GM19099 (cell line): Measurements from ENCODE around the gene LINC01488.

ENCODE experiments used
- POLR2A ChIP-seq: IDR thresholded peaks from 3 replicates; pipeline ENCODE4 v1.6.1; 2011; ENCODE audit warnings: low read depth; ENCODE audit not compliant: insufficient read length; ENCODE audit errors: extremely low read depth

Gene LINC01488

GRCh38 chr11:69540118-69541000, 58.9 kb downstream of the LINC01488 start:
- TF ChIP-seq POLR2A, result no peak

GRCh38 chr11:69541001-69541285, 59.5 kb downstream of the LINC01488 start:
- TF ChIP-seq POLR2A, result no peak

GRCh38 chr11:69541501-69542313, 60.2 kb downstream of the LINC01488 start:
- TF ChIP-seq POLR2A, result no peak

GRCh38 chr11:69542314-69543168, 61.1 kb downstream of the LINC01488 start:
- no peak for TF ChIP-seq POLR2A
